GM19395 (cell line): ENCODE data around the gene GALK2.

Experiments used
- ATAC-seq: cut with Tn5 transposase; IDR thresholded peaks from one replicate; pipeline ENCODE4 v1.9.1; 2021; ENCODE audit warnings: mild to moderate bottlenecking, moderate library complexity; ENCODE audit not compliant: unreplicated experiment

Gene GALK2

GRCh38 chr15:49278751-49279150 is 108.7 kb downstream of the GALK2 start:
- no peak for ATAC-seq

- ATAC-seq: no peak
Measured at GRCh38 chr15:49279521-49280456, 109.7 kb downstream of the GALK2 start.

GRCh38 chr15:49282366-49282765 is 112.3 kb downstream of the GALK2 start:
- no peak for ATAC-seq

GRCh38 chr15:49286649-49287404 is 116.8 kb downstream of the GALK2 start:
- ATAC-seq: no peak

GRCh38 chr15:49287481-49287880 is 117.4 kb downstream of the GALK2 start:
- ATAC-seq: no peak

GRCh38 chr15:49288391-49288790 is 118.3 kb downstream of the GALK2 start:
- ATAC-seq: no peak

- ATAC-seq: no peak
Measured at GRCh38 chr15:49290191-49290590, 120.1 kb downstream of the GALK2 start.

- ATAC-seq: no peak
Measured at GRCh38 chr15:49293941-49294340, 123.9 kb downstream of the GALK2 start.

- ATAC-seq: no peak
Measured at GRCh38 chr15:49296258-49296657, 126.2 kb downstream of the GALK2 start.

GRCh38 chr15:49297584-49297983 is 127.5 kb downstream of the GALK2 start:
- no peak for ATAC-seq

- no peak for ATAC-seq
Measured at GRCh38 chr15:49300856-49301255, 130.8 kb downstream of the GALK2 start.

GRCh38 chr15:49301562-49301961 is 131.5 kb downstream of the GALK2 start:
- no peak for ATAC-seq

GRCh38 chr15:49303003-49303402 is 133.0 kb downstream of the GALK2 start:
- no peak for ATAC-seq

GRCh38 chr15:49306551-49306950 is 136.5 kb downstream of the GALK2 start:
- no peak for ATAC-seq

GRCh38 chr15:49308686-49309085 is 138.6 kb downstream of the GALK2 start:
- no peak for ATAC-seq

GRCh38 chr15:49309889-49310288 is 139.8 kb downstream of the GALK2 start:
- ATAC-seq: no peak

- no peak for ATAC-seq
Measured at GRCh38 chr15:49313650-49314049, 143.6 kb downstream of the GALK2 start.

- no peak for ATAC-seq
Measured at GRCh38 chr15:49314716-49315115, 144.7 kb downstream of the GALK2 start.

GRCh38 chr15:49315391-49315823 is 145.4 kb downstream of the GALK2 start:
- ATAC-seq: no peak

- no peak for ATAC-seq
Measured at GRCh38 chr15:49320351-49320750, 150.3 kb downstream of the GALK2 start.

- no peak for ATAC-seq
Measured at GRCh38 chr15:49323207-49323606, 153.2 kb downstream of the GALK2 start.

- ATAC-seq: no peak
Measured at GRCh38 chr15:49327927-49328326, 157.9 kb downstream of the GALK2 start.
